Muscle layer of colon (tissue), 2 donors: Measurements from ENCODE around the gene CYBRD1.
"Not testable (repeated sequence)": the region's sequence is repeated elsewhere in the genome, so short reads cannot be mapped to it uniquely, and the experiment has no call there.

Source experiments
- H3K27ac ChIP-seq: one replicate; pipeline ENCODE4 v1.7.0; 2013; ENCODE audit warnings: low read depth, mild to moderate bottlenecking, low read length, moderate library complexity
- H3K27me3 ChIP-seq, 2 donors: one replicate each; pipeline ENCODE4 v1.7.0; 2013; ENCODE audit warnings: low read length in 2 of 2, mild to moderate bottlenecking in 2 of 2; ENCODE audit not compliant: insufficient read depth in 2 of 2, control insufficient read depth in 1 of 2
- H3K36me3 ChIP-seq: one replicate; pipeline ENCODE4 v1.7.0; 2013; ENCODE audit warnings: mild to moderate bottlenecking, low read length; ENCODE audit not compliant: insufficient read depth
- H3K4me1 ChIP-seq: one replicate; pipeline ENCODE4 v1.7.0; 2013; ENCODE audit warnings: mild to moderate bottlenecking, low read length; ENCODE audit not compliant: insufficient read depth
- H3K4me3 ChIP-seq, 2 donors: one replicate each; pipeline ENCODE4 v1.7.0; 2013; ENCODE audit warnings: low read length in 2 of 2, low read depth in 1 of 2, mild to moderate bottlenecking in 1 of 2, moderate library complexity in 1 of 2
- H3K9ac ChIP-seq: one replicate; pipeline ENCODE4 v1.7.0; 2013; ENCODE audit warnings: low read length
- H3K9me3 ChIP-seq: one replicate; pipeline ENCODE4 v1.7.0; 2013; ENCODE audit warnings: mild to moderate bottlenecking, low read length
- donor health status: abdominal sarcoma.
- donor health status: Adenocarcinoma of cecum.

Gene CYBRD1

DNA sequence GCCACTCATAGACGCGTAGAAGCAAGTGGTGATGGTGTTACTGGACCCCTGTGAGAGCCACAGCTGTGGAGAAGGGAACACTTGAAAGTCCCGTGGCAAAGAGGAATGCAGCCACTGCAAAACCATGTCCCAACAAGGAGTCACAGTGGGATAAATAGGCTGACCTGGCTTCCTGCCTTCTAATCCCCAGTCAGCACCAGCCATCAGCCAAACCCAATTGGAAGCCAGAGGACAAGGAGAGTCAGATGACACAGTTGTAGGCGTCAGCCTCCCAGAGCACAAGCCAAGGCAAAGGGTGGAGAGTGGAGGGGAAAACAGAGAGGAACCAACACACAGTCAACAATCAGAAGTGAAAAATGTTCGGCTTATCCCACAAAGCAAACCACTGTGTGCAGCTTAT, 5.5 kb upstream of the CYBRD1 start:
- no peaks in the 10 kb centered on the region for H3K9me3 ChIP-seq
- H3K9ac ChIP-seq = no peak overlapping the region
- no peak overlapping the region for H3K27ac ChIP-seq
- H3K4me1 ChIP-seq = peaks cover 5% of the 10 kb centered on the region
- no peaks in the 10 kb centered on the region for H3K36me3 ChIP-seq
- H3K27me3 ChIP-seq = no peaks in the 10 kb centered on the region
- H3K4me3 ChIP-seq = no peak overlapping the region

DNA sequence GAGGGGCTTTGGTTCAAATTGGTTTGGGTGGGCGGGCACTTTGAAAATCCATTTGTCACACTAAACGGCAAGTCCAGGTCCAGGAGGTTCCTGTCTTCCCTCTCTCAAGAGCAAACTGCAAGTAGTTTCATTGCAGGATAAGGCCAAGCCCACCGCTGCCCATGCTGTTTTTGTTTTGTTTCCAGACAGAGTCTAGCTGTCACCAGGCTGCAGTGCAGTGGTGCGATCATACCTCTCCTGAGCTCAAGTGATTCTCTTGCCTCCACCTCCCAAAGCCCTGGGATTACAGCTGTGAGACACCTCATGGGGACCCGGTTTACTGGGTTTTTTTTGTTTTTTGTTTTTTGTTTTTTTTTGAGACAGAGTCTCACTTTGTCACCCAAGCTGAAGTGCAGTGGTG, 1.8 kb upstream of the CYBRD1 start:
- Histone ChIP-seq H3K36me3 (no peaks in the 10 kb centered on the region), H3K4me3 (no peak overlapping the region), H3K4me1 (peaks cover 21% of the 10 kb centered on the region), H3K27ac (no peak overlapping the region), H3K27me3 (no peaks in the 10 kb centered on the region), H3K9me3 (no peaks in the 10 kb centered on the region), H3K9ac (no peak overlapping the region)

- no peaks in the 10 kb centered on the region for H3K27me3 ChIP-seq
- peak overlapping the region in 1 of 2 donors; percentile 96 for H3K4me3 ChIP-seq
- no peak overlapping the region for H3K9ac ChIP-seq
Measured at GRCh38 chr2:171521361-171522051, 768 bp upstream of the CYBRD1 start.

DNA sequence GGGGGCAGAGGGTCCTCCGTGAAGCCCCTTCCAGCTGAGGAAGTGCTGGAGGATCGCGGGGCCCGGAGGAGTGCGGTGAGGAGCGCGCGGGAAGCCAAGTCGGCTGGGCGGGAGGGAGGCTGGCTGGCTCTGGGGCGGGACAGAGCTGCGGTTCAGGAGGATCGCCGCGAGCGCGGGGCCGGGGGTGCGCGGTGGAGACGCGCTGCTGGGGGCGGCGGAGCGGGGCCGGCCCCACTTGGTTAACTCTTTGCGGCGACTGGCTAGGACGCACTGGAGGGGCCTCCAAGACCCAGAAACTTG, 464 bp downstream of the CYBRD1 start:
- no peaks in the 10 kb centered on the region for H3K9me3 ChIP-seq
- H3K27ac ChIP-seq = peak overlapping the region; percentile 87
- peaks cover 31% of the 10 kb centered on the region for H3K4me1 ChIP-seq
- peak overlapping the region; percentile 92 for H3K9ac ChIP-seq
- no peaks in the 10 kb centered on the region for H3K27me3 ChIP-seq
- no peaks in the 10 kb centered on the region for H3K36me3 ChIP-seq
- H3K4me3 ChIP-seq = peak overlapping the region; percentile 93 to 96

More at GRCh38 chr2:171521361-171522051, 768 bp upstream of the CYBRD1 start:
- H3K4me1 ChIP-seq = peaks cover 22% of the 10 kb centered on the region
- peak overlapping the region; percentile 87 for H3K27ac ChIP-seq
- H3K9me3 ChIP-seq = no peaks in the 10 kb centered on the region
- no peaks in the 10 kb centered on the region for H3K36me3 ChIP-seq

- Histone ChIP-seq H3K36me3 (no peaks in the 10 kb centered on the region), H3K4me3 (peak overlapping the region; percentile 93 to 96), H3K27me3 (no peaks in the 10 kb centered on the region), H3K9ac (peak overlapping the region; percentile 92), H3K9me3 (no peaks in the 10 kb centered on the region), H3K4me1 (peaks cover 31% of the 10 kb centered on the region), H3K27ac (peak overlapping the region; percentile 87)
Measured at GRCh38 chr2:171523088-171524017, 1.1 kb downstream of the CYBRD1 start.

- H3K27me3 ChIP-seq = no peaks in the 10 kb centered on the region
Measured at GRCh38 chr2:171524018-171524401, 1.7 kb downstream of the CYBRD1 start.

DNA sequence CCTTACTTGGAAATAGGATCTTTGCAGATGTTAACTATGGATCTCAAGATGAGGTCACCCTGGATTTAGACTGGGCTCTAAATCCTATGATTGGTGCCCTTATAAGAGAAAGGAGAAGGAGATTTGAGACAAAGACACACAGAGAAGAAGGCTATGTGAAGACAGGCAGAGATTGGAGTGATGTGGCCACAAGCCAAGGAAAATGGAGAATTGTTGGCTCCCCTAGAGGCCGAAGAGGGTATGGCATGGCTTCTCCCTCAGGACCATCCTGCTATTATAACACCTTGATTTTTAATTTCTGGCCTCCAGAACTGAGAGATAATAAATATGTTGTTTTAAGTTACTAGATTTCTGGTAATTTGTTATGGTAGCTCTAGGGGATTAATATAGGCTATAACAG, 7.6 kb downstream of the CYBRD1 start:
- H3K9me3 ChIP-seq = no peaks in the 10 kb centered on the region
- peaks cover 32% of the 10 kb centered on the region for H3K4me1 ChIP-seq
- no peaks in the 10 kb centered on the region for H3K27me3 ChIP-seq
- H3K9ac ChIP-seq = no peak overlapping the region
- no peak overlapping the region for H3K27ac ChIP-seq
- peaks cover 5% of the 10 kb centered on the region for H3K36me3 ChIP-seq
- H3K4me3 ChIP-seq = no peak overlapping the region

More at GRCh38 chr2:171524018-171524401, 1.7 kb downstream of the CYBRD1 start:
- peaks cover 31% of the 10 kb centered on the region for H3K4me1 ChIP-seq
- H3K36me3 ChIP-seq = no peaks in the 10 kb centered on the region
- peak overlapping the region; percentile 34 to 96 for H3K4me3 ChIP-seq
- peak overlapping the region; percentile 87 for H3K27ac ChIP-seq
- no peaks in the 10 kb centered on the region for H3K9me3 ChIP-seq
- peak overlapping the region; percentile 92 for H3K9ac ChIP-seq

DNA sequence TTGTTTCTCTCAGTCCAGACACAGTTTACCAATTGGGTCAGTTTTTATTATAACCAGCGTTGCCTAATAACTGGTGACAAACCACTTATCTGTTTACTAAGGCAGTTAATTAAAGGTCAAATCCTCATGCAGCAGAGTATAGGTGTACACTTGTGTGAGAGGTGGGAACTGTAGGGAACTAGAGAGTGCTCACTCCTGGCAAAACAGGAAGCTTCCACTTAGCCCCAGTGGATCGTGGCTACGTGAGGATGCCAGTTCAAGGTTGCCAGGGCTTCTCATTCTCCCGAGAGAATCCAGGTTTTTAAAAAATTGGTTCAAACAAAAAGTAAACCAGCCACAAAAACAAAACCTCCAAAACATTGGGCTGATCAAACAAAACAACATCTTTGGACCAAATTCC, 8.1 kb downstream of the CYBRD1 start:
- H3K9ac ChIP-seq = no peak overlapping the region
- peaks cover 28% of the 10 kb centered on the region for H3K4me1 ChIP-seq
- H3K4me3 ChIP-seq = no peak overlapping the region
- H3K9me3 ChIP-seq = no peaks in the 10 kb centered on the region
- H3K36me3 ChIP-seq = peaks cover 5% of the 10 kb centered on the region
- H3K27me3 ChIP-seq = no peaks in the 10 kb centered on the region
- no peak overlapping the region for H3K27ac ChIP-seq

GRCh38 chr2:171530859-171531258, 8.6 kb downstream of the CYBRD1 start:
- not testable (repeated sequence) for H3K27me3 ChIP-seq, H3K9ac ChIP-seq, H3K27ac ChIP-seq, H3K9me3 ChIP-seq, H3K4me3 ChIP-seq, H3K36me3 ChIP-seq
- H3K4me1 ChIP-seq = peaks cover 27% of the 10 kb centered on the region

DNA sequence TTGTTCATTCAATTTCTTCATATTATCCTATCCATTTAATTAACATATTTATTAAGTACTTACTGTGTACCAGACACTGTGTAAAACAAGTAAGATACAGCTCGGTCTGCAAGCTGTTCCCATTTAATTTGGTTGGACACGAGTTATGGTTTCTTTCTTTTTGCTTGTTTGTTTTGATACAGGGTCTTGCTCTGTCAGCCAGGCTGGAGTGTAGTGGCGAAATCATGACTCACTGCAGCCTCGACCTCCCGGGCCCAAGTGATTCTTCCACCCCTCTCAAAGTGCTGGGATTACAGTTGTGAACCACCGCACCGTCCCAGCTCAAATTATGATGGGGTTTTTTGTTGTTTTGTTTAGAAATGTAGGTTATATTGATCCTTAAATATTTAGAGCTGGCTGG, 9.0 kb downstream of the CYBRD1 start:
- Histone ChIP-seq H3K36me3 (peaks cover 5% of the 10 kb centered on the region), H3K9ac (no peak overlapping the region), H3K9me3 (no peaks in the 10 kb centered on the region), H3K4me3 (no peak overlapping the region), H3K27me3 (no peaks in the 10 kb centered on the region), H3K27ac (no peak overlapping the region), H3K4me1 (peaks cover 27% of the 10 kb centered on the region)

- H3K9me3 ChIP-seq = no peaks in the 10 kb centered on the region
- no peak overlapping the region for H3K4me3 ChIP-seq
- H3K27ac ChIP-seq = no peak overlapping the region
- H3K27me3 ChIP-seq = no peaks in the 10 kb centered on the region
- no peak overlapping the region for H3K9ac ChIP-seq
- peaks cover 5% of the 10 kb centered on the region for H3K36me3 ChIP-seq
- peaks cover 22% of the 10 kb centered on the region for H3K4me1 ChIP-seq
Measured at GRCh38 chr2:171531836-171532450, 9.7 kb downstream of the CYBRD1 start.
